GM12892 (cell line): Measurements from ENCODE around the gene INPP4B.
A peak's percentile ranks its signal among the peaks of the same experiment; 100 is the strongest.

Experiments
- DNase-seq: peaks from one replicate; pipeline ENCODE4 v3.0.0; 2011; ENCODE audit not compliant: insufficient read length
- FAIRE-seq: peaks from 2 replicates; lab custom pipeline; 2011; peaks lifted over from hg19 to GRCh38; lab: Jason Lieb, UNC
- POLR2A ChIP-seq: IDR thresholded peaks from 2 replicates; pipeline ENCODE4 v1.6.1; 2011; ENCODE audit warnings: low read depth, low read length, control low read depth
- POLR2AphosphoS5 ChIP-seq: IDR thresholded peaks from 2 replicates; pipeline ENCODE4 v1.6.1; 2011; ENCODE audit warnings: low read depth, low read length, control low read depth
- TAF1 ChIP-seq: IDR thresholded peaks from 2 replicates; pipeline ENCODE4 v1.6.1; 2011; ENCODE audit warnings: low read depth, mild to moderate bottlenecking, control low read depth, low read length, borderline replicate concordance

Gene INPP4B

GRCh38 chr4:142473960-142474338 lies 372.2 kb downstream of the INPP4B start:
- no peak for TF ChIP-seq POLR2A
- TF ChIP-seq POLR2AphosphoS5 = no peak
- TF ChIP-seq TAF1 = no peak
- DNase-seq (no peak), FAIRE-seq (no peak)

- FAIRE-seq (no peak), DNase-seq (no peak)
- TF ChIP-seq POLR2A = no peak
- TF ChIP-seq POLR2AphosphoS5 = no peak
- no peak for TF ChIP-seq TAF1
These were observed 372.7 kb downstream of the INPP4B start for GRCh38 chr4:142473218-142473959.

- DNase-seq = no peak
- no peak for FAIRE-seq
- TF ChIP-seq POLR2A = no peak
- TF ChIP-seq POLR2AphosphoS5 = no peak
- TF ChIP-seq TAF1 = no peak
These were observed 379.0 kb downstream of the INPP4B start for GRCh38 chr4:142467088-142467487.

- FAIRE-seq = no peak
- TF ChIP-seq POLR2AphosphoS5 (no peak), POLR2A (no peak), TAF1 (no peak)
These were observed 380.6 kb downstream of the INPP4B start for GRCh38 chr4:142465526-142465925.

GRCh38 chr4:142463206-142463605 lies 382.9 kb downstream of the INPP4B start:
- no peak for FAIRE-seq
- no peak for TF ChIP-seq TAF1
- no peak for TF ChIP-seq POLR2A
- DNase-seq = no peak

More at GRCh38 chr4:142465526-142465925, 380.6 kb downstream of the INPP4B start:
- no peak for DNase-seq

- TF ChIP-seq POLR2AphosphoS5 = no peak
- no peak for TF ChIP-seq TAF1
- TF ChIP-seq POLR2A = no peak
- no peak for DNase-seq
- no peak for FAIRE-seq
These were observed 393.8 kb downstream of the INPP4B start for GRCh38 chr4:142452161-142452855.

- TF ChIP-seq TAF1 (no peak), POLR2A (no peak), POLR2AphosphoS5 (no peak)
- FAIRE-seq = peak; percentile 27
- DNase-seq = no peak
These were observed 396.2 kb downstream of the INPP4B start for GRCh38 chr4:142449771-142450373.

GRCh38 chr4:142447009-142447408 lies 399.1 kb downstream of the INPP4B start:
- TF ChIP-seq POLR2A (no peak), POLR2AphosphoS5 (no peak), TAF1 (no peak)
- FAIRE-seq (no peak), DNase-seq (no peak)

- FAIRE-seq = no peak
- no peak for TF ChIP-seq POLR2A
- no peak for TF ChIP-seq POLR2AphosphoS5
- no peak for TF ChIP-seq TAF1
- no peak for DNase-seq
These were observed 402.6 kb downstream of the INPP4B start for GRCh38 chr4:142443469-142443868.

- DNase-seq (no peak), FAIRE-seq (no peak)
- no peak for TF ChIP-seq POLR2AphosphoS5
- no peak for TF ChIP-seq TAF1
- no peak for TF ChIP-seq POLR2A
These were observed 406.0 kb downstream of the INPP4B start for GRCh38 chr4:142440093-142440492.

GRCh38 chr4:142435599-142436235 lies 410.4 kb downstream of the INPP4B start:
- DNase-seq (no peak), FAIRE-seq (no peak)
- TF ChIP-seq TAF1 = no peak
- TF ChIP-seq POLR2AphosphoS5 = no peak
- TF ChIP-seq POLR2A = no peak
